Measurements from ENCODE around the gene ADSS1.

The ADSS1 gene

GRCh38 chr14:104795781-104796686, 72.0 kb downstream of the ADSS1 start:
- DNase-seq (ENCODE audit: low read depth), result peak; percentile 33

GRCh38 chr14:104796687-104797081, 72.7 kb downstream of the ADSS1 start:
- no peak for DNase-seq (ENCODE audit: low read depth)

All from stimulated activated CD8-positive, alpha-beta memory T cell treated with anti-CD3 and anti-CD28 coated beads, Interleukin-12 subunit alpha, Interleukin-12 subunit beta, amount 100 ng/mL, for 1 hour (primary cell).